Thyroid gland (tissue), 4 donors: ENCODE measurements around the gene CNOT2.

Experiments used
- CTCF ChIP-seq, 6 experiments: fragments of 200-600 bp in 3 of 6; fragments of 450-650 bp in 3 of 6; sonication (generic) in 3 of 6; IDR thresholded peaks; one replicate each; pipeline ENCODE4 v1.5.1; 2016 to 2019; ENCODE audit warnings: antibody characterized with exemption in 6 of 6, mild to moderate bottlenecking in 2 of 6, inconsistent platforms in 1 of 6, moderate library complexity in 1 of 6
- POLR2A ChIP-seq, 2 donors: fragments of 450-650 bp; IDR thresholded peaks; one replicate each; pipeline ENCODE4 v1.6.1; 2017; ENCODE audit warnings: antibody characterized with exemption in 2 of 2, mild to moderate bottlenecking in 2 of 2, moderate library complexity in 1 of 2

GRCh38 chr12:70386771-70387170 is 143.5 kb downstream of the CNOT2 start:
- no peak for TF ChIP-seq CTCF (IDR thresholded peaks at IDR 0.05)
- no peak for TF ChIP-seq POLR2A (IDR thresholded peaks at IDR 0.05)
